HG03045 (cell line): ENCODE data around the gene WNT4.

Source experiments
- ATAC-seq: cut with Tn5 transposase; IDR thresholded peaks from one replicate; pipeline ENCODE4 v1.9.1; 2021; ENCODE audit warnings: mild to moderate bottlenecking, moderate library complexity; ENCODE audit not compliant: unreplicated experiment

The WNT4 gene

DNA sequence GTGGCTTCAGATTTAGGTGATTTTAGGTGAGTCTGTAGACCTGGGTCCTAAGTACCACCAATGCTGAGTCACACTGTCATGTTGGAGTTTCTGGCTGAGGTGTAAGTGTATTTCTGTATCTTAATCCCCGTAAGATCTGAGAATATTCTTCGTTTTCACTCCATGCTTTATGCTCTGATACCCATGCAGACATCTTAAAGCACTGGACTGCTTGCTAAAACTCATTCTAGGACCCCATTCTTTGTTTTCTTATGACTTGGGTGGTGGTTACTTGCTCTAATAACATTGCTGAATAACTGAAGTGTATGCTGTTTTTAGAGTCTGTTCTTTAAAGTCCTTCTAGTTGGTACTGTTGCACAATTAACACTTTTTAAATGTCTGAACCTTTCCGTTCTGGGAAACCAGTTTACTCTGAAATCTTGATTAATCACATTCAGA lies 53.7 kb downstream of the WNT4 start:
- no peak for ATAC-seq

DNA sequence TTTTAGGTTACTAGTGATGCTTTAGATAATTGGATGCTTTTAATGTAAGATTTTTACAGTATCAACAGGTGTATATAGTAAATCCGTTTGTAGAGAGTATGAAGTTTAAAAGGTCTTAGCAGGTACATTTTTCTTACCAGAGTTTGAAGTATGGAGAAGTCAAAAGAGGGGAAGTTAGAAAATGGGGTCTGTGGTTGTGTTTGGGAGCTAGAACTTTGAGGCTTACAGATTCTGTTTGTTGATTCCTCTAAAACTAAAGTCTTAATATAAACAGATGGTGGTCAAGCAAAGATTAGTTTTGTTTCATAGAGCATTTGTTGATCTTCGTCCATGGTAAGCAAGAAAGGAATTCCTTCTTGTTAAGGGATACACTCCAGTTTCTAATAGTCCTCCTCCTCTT lies 54.6 kb downstream of the WNT4 start:
- ATAC-seq, result no peak

GRCh38 chr1:22080191-22080590 lies 62.7 kb downstream of the WNT4 start:
- ATAC-seq, result no peak

GRCh38 chr1:22078133-22078532 lies 64.8 kb downstream of the WNT4 start:
- ATAC-seq, result no peak

DNA sequence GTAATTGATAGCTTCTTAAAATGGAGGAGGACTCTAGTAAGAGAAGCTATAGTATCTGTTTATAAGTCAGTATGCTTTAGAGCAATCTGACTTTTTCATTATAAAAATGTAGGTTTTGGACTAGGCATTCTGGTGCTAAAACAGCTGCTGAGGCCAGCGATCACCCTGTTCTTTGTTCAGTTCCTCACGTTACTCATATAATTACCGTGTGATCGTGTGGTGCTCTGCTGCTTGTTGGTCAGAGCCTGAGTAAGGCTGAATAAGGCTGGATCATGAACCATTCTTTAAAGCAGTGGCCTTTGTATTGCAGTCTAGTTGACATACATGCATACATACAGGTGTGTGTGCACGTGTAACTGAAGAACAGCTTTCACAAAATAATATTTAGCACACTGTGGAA lies 65.2 kb downstream of the WNT4 start:
- ATAC-seq, result no peak

DNA sequence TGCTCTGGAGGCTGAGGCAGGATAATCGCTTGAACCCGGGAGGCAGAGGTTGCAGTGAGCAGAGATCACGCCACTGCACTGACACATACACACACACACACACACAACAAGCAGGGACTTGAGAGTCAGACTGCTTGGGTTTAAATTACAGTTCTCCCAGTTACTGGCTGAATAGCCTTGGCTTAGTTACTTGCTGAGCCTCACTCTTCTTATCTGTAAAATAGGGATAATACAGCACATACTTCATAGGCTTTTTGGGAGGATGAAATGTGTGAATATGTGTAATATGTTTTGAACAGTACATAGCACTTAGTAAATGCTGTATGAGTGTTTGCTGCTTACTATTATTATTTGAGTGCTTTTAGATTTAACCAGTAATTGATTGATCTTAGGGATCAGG lies 66.6 kb downstream of the WNT4 start:
- no peak for ATAC-seq

GRCh38 chr1:22075718-22076117 lies 67.2 kb downstream of the WNT4 start:
- ATAC-seq, result no peak

DNA sequence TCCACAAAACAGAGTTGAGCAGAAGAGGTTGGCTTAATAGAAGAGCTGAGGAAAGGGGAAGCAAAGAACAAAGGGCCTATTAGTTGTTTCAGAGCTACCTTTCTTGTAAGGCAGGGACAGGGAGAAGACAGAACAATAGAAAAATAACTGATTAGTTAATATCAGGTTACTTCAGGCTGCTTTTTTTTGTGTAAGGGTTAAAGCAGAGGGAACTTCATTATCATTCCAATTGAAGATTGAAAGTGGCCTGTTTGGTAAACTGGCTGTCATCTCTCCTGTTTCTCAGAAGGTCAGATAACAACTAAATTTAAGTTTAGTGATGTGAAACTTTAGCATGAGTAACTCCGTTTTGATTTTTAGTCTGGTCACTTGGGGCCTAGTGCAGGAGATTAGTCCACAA lies 68.1 kb downstream of the WNT4 start:
- ATAC-seq, result no peak

DNA sequence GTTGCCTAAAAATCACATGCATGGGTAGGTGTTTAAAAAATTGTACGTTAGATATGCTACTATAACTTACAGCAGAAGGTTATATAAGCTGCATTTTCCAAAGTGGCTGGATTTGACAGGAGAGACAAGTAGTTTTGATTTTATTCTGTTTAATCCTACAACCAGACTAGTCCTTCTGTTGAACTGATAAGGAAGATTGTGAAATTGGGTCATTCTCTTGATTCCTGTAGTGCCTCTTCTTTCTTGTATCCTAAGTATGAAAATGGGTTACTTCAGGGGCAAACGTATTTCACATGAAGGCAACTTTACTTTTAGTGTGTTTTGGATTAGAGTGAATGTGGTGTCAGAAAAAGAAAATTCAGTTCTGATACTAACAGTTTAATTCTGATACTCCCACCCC lies 71.4 kb downstream of the WNT4 start:
- no peak for ATAC-seq
